ENCODE data around the gene DAPK1. TPM values are rescaled to one million over a fixed set of nuclear protein-coding genes. Genes with fewer than 3 reads are reported as not detected.

DAPK1 gene
- total and polyA plus RNA-seq, 2 donors (not counting 1 experiment from before 2014, with no cell fraction given) = 1.7 to 2.8 TPM

DNA sequence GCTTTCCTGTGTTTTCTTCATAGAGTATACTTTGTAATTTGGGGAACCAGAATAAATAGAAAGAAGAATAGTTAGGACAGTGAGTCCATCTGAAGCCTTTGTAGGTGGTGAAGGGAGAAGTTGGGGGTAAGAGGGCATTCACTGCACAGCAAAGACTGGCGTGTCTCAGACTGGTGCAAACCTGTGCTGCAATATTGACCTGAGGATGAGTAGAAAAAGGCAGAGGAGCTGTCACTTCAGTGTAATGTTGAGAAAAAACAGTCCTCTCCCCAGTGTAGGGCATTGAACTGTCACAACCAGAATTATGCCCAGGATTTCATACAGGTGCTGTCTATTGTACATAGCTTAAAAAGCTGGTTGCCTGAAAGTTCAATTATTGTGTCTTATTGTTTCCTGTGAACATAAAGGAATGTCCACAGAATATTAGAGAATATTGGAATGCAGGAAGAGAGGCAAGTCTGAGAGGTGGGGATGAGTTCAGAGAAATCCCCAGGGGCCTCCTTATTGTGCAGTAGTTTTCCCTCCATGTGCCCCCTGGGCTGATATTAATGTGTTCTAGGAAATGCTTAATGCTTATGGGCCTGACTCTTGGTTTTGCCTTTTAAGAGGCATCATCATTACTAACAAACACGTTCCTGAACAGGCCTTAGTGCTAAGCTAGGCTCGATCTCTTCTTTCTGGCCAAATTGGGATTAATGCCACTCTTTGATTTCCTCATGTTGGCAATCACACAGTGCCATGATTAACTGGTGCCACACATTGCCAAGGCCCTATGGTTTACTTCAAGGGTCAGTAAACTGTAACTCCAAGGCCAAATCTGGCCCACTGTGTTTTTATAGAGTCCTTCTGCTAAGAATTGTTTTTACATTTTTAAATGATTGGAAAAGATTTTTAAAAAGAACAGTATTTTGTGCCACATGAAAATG lies 34.0 kb downstream of the DAPK1 start:
- no peaks in the 10 kb centered on the region for H3K27me3 Mint-ChIP-seq
- no peaks in the 10 kb centered on the region for H3K4me1 ChIP-seq (ENCODE audit: control insufficient read depth in 2 of 2, insufficient read depth in 2 of 2, low read length in 2 of 2)
- TF ChIP-seq EZH2 (IDR thresholded peaks at IDR 0.05; ENCODE audit: borderline replicate concordance, insufficient read depth, low read depth, low read length, poor library complexity, severe bottlenecking) = no peak
- TF ChIP-seq, protein P1, sequence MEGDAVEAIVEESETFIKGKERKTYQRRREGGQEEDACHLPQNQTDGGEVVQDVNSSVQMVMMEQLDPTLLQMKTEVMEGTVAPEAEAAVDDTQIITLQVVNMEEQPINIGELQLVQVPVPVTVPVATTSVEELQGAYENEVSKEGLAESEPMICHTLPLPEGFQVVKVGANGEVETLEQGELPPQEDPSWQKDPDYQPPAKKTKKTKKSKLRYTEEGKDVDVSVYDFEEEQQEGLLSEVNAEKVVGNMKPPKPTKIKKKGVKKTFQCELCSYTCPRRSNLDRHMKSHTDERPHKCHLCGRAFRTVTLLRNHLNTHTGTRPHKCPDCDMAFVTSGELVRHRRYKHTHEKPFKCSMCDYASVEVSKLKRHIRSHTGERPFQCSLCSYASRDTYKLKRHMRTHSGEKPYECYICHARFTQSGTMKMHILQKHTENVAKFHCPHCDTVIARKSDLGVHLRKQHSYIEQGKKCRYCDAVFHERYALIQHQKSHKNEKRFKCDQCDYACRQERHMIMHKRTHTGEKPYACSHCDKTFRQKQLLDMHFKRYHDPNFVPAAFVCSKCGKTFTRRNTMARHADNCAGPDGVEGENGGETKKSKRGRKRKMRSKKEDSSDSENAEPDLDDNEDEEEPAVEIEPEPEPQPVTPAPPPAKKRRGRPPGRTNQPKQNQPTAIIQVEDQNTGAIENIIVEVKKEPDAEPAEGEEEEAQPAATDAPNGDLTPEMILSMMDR (IDR thresholded peaks at IDR 0.05) = no peak
- H3K36me3 ChIP-seq (replicated peaks in 1 of 2; ENCODE audit: control extremely low read depth in 1 of 2, control insufficient read depth in 1 of 2, extremely low read depth in 1 of 2, insufficient read depth in 2 of 2, low read length in 1 of 2) = no peaks in the 10 kb centered on the region
- no peak overlapping the region for H3K9ac ChIP-seq (ENCODE audit: low read length)
- H4K20me1 ChIP-seq (ENCODE audit: control insufficient read depth, insufficient read depth, low read length, poor library complexity, severe bottlenecking) = no peaks in the 10 kb centered on the region
- no peaks in the 10 kb centered on the region for H3K9me3 ChIP-seq (ENCODE audit: control extremely low read depth in 1 of 3, control insufficient read depth in 2 of 3, insufficient read depth in 1 of 3, low read length in 2 of 3)
- H3K27ac Mint-ChIP-seq = no peak overlapping the region
- CTCF ChIA-PET = no interaction called here
- H3K4me3 Mint-ChIP-seq = no peak overlapping the region
- H3K79me2 ChIP-seq (ENCODE audit: control insufficient read depth, insufficient read depth, low read length) = no peaks in the 10 kb centered on the region
- no peak overlapping the region for H3K27ac ChIP-seq (ENCODE audit: low read length in 2 of 2)
- H3K9me3 Mint-ChIP-seq (ENCODE audit: insufficient read depth) = no peaks in the 10 kb centered on the region
- H3K27me3 ChIP-seq (replicated peaks in 1 of 4; ENCODE audit: control extremely low read depth in 1 of 4, control insufficient read depth in 3 of 4, insufficient read depth in 4 of 4, low read length in 3 of 4) = no peaks in the 10 kb centered on the region
- no peak overlapping the region for H2AFZ ChIP-seq (ENCODE audit: insufficient read depth, low read depth, low read length, poor library complexity, severe bottlenecking)
- no peak for ATAC-seq (ENCODE audit: low read depth)
- intact Hi-C loops (cut with micrococcal nuclease) = no loop called here
- no peak overlapping the region for H3K4me3 ChIP-seq (ENCODE audit: control extremely low read depth in 1 of 5, extremely low read depth in 1 of 5, insufficient read depth in 1 of 5, low read depth in 2 of 5, low read length in 4 of 5)
- H3K4me1 Mint-ChIP-seq = no peaks in the 10 kb centered on the region
- POLR2A ChIA-PET = no interaction called here
- H3K4me2 ChIP-seq (replicated peaks; ENCODE audit: low read depth, low read length, poor library complexity, severe bottlenecking) = no peak overlapping the region
- no peak for DNase-seq
- 94% methylated on average over 3 of the region's 3 CpGs for WGBS (ENCODE audit: insufficient coverage)

GRCh38 chr9:87533271-87533670 lies 35.6 kb downstream of the DAPK1 start:
- Histone ChIP-seq H3K27ac (ENCODE audit: low read length in 2 of 2) (no peak overlapping the region), H3K9ac (ENCODE audit: low read length) (no peak overlapping the region), H3K79me2 (ENCODE audit: control insufficient read depth, insufficient read depth, low read length) (no peaks in the 10 kb centered on the region), H3K4me2 (replicated peaks; ENCODE audit: low read depth, low read length, poor library complexity, severe bottlenecking) (no peak overlapping the region), H3K4me3 (ENCODE audit: control extremely low read depth in 1 of 5, extremely low read depth in 1 of 5, insufficient read depth in 1 of 5, low read depth in 2 of 5, low read length in 4 of 5) (no peak overlapping the region), H3K36me3 (replicated peaks in 1 of 2; ENCODE audit: control extremely low read depth in 1 of 2, control insufficient read depth in 1 of 2, extremely low read depth in 1 of 2, insufficient read depth in 2 of 2, low read length in 1 of 2) (no peaks in the 10 kb centered on the region), H3K27me3 (replicated peaks in 1 of 4; ENCODE audit: control extremely low read depth in 1 of 4, control insufficient read depth in 3 of 4, insufficient read depth in 4 of 4, low read length in 3 of 4) (no peaks in the 10 kb centered on the region), H2AFZ (ENCODE audit: insufficient read depth, low read depth, low read length, poor library complexity, severe bottlenecking) (no peak overlapping the region), H3K9me3 (ENCODE audit: control extremely low read depth in 1 of 3, control insufficient read depth in 2 of 3, insufficient read depth in 1 of 3, low read length in 2 of 3) (no peaks in the 10 kb centered on the region), H3K4me1 (ENCODE audit: control insufficient read depth in 2 of 2, insufficient read depth in 2 of 2, low read length in 2 of 2) (no peaks in the 10 kb centered on the region), H4K20me1 (ENCODE audit: control insufficient read depth, insufficient read depth, low read length, poor library complexity, severe bottlenecking) (no peaks in the 10 kb centered on the region)
- 90% methylated on average over 1 of the region's 2 CpGs for WGBS (ENCODE audit: insufficient coverage)
- Mint-ChIP-seq H3K9me3 (ENCODE audit: insufficient read depth) (no peaks in the 10 kb centered on the region), H3K27me3 (peaks cover 4% of the 10 kb centered on the region), H3K4me3 (no peak overlapping the region), H3K27ac (no peak overlapping the region), H3K4me1 (no peaks in the 10 kb centered on the region)
- CTCF ChIA-PET = no interaction called here
- no peak for DNase-seq
- no peak for ATAC-seq (ENCODE audit: low read depth)
- intact Hi-C loops (cut with micrococcal nuclease) = no loop called here
- POLR2A ChIA-PET = no interaction called here
- TF ChIP-seq EZH2 (IDR thresholded peaks at IDR 0.05; ENCODE audit: borderline replicate concordance, insufficient read depth, low read depth, low read length, poor library complexity, severe bottlenecking) = no peak
- TF ChIP-seq, protein P1 (IDR thresholded peaks at IDR 0.05) = no peak
